Activated naive CD4-positive, alpha-beta T cell treated with anti-CD3 and anti-CD28 coated beads for 36 hours (primary cell): ENCODE results near the gene KAT6B. TPM values are rescaled to one million over a fixed set of nuclear protein-coding genes. Genes with fewer than 3 reads are reported as not detected.

Source experiments
- CTCF ChIA-PET: fragments of 350-600 bp; sonication (Branson Sonifier 250); formaldehyde crosslinking; loops from one replicate; lab custom pipeline; 2021; ENCODE audit warnings: antibody characterized with exemption; lab: Charles Lee
- DNase-seq: peaks from one replicate; pipeline ENCODE4 v3.0.0-alpha.2; 2020
- H3K27ac Mint-ChIP-seq: one replicate; pipeline ENCODE4 v1.8.0; 2021; ENCODE audit warnings: mild to moderate bottlenecking, mixed read lengths
- H3K27me3 Mint-ChIP-seq: one replicate; pipeline ENCODE4 v1.8.0; 2021; ENCODE audit warnings: low read depth, mixed read lengths
- H3K36me3 Mint-ChIP-seq: one replicate; pipeline ENCODE4 v1.8.0; 2021; ENCODE audit warnings: low read depth, mixed read lengths
- H3K4me1 Mint-ChIP-seq: one replicate; pipeline ENCODE4 v1.8.0; 2021; ENCODE audit warnings: low read depth, mixed read lengths
- H3K4me3 Mint-ChIP-seq: one replicate; pipeline ENCODE4 v1.8.0; 2021; ENCODE audit warnings: mild to moderate bottlenecking, moderate library complexity, mixed read lengths
- H3K9me3 Mint-ChIP-seq: one replicate; pipeline ENCODE4 v1.8.0; 2021; ENCODE audit warnings: mixed read lengths
- intact Hi-C: fragments of 100-400 bp; cut with micrococcal nuclease; formaldehyde crosslinking; loops from one replicate; pipeline ENCODE4 v1.15.1; 2023
- total RNA-seq, 2 experiments: library from RNA; stranded (reverse); gene quantifications; one replicate each; pipeline ENCODE4 v1.2.3, GENCODE V29; 2021

Gene KAT6B
- total RNA-seq, 2 experiments from 2014 or later, result 17.3 to 17.9 TPM

DNA sequence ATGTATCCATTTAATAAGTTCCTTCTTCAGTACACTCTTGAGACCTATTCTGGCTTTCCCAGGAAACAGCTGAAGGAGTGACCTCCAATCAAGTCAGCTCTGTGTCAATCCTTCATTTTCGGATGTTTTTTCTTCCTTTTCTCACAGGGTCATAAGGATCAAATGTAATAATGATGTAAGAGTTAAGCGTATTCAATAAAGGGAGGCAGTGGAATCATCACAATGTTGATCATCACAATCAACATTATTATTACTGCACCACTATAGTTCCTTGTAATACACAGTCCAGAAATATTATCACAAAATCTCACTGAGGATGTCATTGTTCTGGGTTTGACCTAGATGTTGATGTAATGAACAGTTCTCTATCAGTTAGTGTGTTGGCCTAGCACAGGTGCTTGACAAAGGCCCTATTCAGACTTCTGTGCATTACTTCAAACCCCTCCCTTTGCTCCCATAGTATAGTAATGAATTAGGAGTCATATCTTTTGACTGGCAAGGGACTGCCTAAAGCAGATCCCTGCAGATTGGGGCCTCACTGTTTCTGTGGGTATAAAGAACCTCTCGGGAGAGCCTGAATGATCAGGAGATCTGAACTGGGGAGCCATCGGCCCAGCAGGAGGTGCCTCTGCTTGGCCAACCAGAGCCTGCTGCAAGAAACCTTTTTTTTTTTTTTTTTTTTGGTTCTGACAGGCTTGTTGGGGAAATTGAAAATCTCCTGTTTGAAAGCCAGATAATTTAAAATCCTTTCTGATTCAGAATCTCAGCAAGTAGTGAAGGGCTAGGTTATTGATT is 100.6 kb downstream of the KAT6B start:
- Mint-ChIP-seq H3K9me3 (no peaks in the 10 kb centered on the region), H3K27ac (no peak overlapping the region), H3K4me1 (peaks cover 41% of the 10 kb centered on the region), H3K36me3 (no peaks in the 10 kb centered on the region), H3K4me3 (no peak overlapping the region), H3K27me3 (no peaks in the 10 kb centered on the region)
- intact Hi-C loops, result no loop called here
- CTCF ChIA-PET, result no interaction called here
- no peak for DNase-seq

DNA sequence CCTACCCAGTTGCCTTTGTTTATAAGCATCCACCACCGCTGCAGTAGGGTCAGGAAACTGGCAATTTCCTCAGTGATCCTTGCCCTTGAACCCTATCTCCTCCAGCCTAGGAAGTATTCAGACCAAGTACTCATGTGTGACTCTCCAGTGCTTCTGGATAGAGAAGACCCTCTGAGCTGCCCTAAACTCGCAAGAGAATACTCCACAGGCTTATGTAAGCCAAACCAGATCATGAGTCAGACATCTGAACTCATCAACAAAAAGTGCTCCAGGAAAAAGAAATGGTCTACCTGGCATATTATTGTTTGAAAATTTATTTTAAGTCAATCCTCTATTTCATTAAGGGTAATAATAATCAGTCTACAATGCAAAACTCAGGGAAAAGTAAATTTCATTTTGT is 101.3 kb downstream of the KAT6B start:
- H3K9me3 Mint-ChIP-seq, result no peaks in the 10 kb centered on the region
- no peak overlapping the region for H3K4me3 Mint-ChIP-seq
- peaks cover 38% of the 10 kb centered on the region for H3K4me1 Mint-ChIP-seq
- H3K27ac Mint-ChIP-seq, result no peak overlapping the region
- no peaks in the 10 kb centered on the region for H3K27me3 Mint-ChIP-seq
- DNase-seq, result no peak
- no peaks in the 10 kb centered on the region for H3K36me3 Mint-ChIP-seq
- intact Hi-C loops, result no loop called here
- CTCF ChIA-PET, result no interaction called here

DNA sequence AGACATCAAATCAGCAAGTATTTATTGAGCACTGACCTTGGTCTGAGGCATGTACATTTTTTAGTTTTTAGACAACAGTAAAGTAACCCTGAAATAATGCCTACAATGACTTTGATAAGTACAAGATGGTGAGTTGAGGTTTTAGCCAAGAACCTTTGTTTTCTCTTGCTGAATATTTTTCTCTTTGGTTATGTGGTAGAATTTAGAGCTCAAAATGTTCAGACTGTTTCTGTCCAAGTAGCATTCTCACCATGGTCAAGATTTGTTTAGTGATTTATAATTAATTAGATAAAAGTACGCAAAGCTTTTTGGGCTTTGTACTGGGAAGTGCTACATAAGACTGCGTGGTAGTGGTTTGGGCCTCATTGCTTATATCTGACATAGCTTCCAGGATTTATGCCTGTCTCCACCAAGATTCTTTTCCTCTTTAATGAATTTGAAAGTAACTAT is 102.4 kb downstream of the KAT6B start:
- no peak for DNase-seq
- CTCF ChIA-PET, result no interaction called here
- no peaks in the 10 kb centered on the region for H3K36me3 Mint-ChIP-seq
- no peaks in the 10 kb centered on the region for H3K27me3 Mint-ChIP-seq
- H3K27ac Mint-ChIP-seq, result no peak overlapping the region
- H3K4me1 Mint-ChIP-seq, result peaks cover 27% of the 10 kb centered on the region
- no peak overlapping the region for H3K4me3 Mint-ChIP-seq
- no peaks in the 10 kb centered on the region for H3K9me3 Mint-ChIP-seq
- intact Hi-C loops, result no loop called here

DNA sequence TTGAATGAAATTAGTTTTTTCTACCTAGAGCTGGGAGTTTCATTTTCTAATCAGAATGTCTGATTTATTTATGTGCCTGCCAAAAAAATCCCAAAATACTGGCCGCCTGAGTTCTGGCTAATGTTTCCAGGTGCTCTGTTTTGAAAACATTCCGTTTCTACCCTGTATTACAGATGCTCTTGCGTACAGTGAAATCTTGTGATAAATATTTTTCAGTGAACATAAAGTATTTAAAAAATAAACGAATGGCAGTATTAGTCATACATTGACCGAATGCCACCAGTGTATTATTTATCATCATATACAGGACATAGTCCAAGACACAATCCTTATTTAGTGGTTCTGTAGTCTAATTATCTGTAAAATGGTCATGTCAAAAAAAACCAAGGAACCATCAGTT is 102.8 kb downstream of the KAT6B start:
- Mint-ChIP-seq H3K27ac (no peak overlapping the region), H3K4me3 (no peak overlapping the region), H3K4me1 (peaks cover 25% of the 10 kb centered on the region), H3K36me3 (no peaks in the 10 kb centered on the region), H3K9me3 (no peaks in the 10 kb centered on the region), H3K27me3 (no peaks in the 10 kb centered on the region)
- no peak for DNase-seq
- CTCF ChIA-PET, result no interaction called here
- intact Hi-C loops, result no loop called here

DNA sequence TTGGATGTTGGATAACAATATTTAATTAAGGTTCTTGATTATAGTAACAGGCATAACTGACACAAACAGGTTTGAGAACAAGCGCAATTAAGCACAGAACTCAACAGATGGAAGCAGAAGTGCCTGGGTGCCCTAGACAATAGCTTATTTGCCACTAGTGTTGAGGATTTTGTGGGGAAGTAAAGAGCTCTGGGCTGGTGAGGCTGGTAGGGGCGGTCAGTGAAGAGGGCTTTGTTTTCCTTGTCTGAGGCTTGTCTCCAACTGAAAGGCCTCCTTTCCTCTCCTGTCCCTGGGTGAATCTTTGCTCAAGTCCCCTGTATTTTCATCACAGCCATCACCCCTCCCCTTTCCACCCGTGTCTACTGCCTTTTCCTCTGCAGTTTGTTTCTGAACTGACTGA is 104.6 kb downstream of the KAT6B start:
- Mint-ChIP-seq H3K36me3 (no peaks in the 10 kb centered on the region), H3K27ac (no peak overlapping the region), H3K4me1 (peaks cover 28% of the 10 kb centered on the region), H3K9me3 (no peaks in the 10 kb centered on the region), H3K27me3 (no peaks in the 10 kb centered on the region), H3K4me3 (no peak overlapping the region)
- DNase-seq, result no peak
- CTCF ChIA-PET, result interaction anchor here (0.5 to 1.0 kb wide), 2 partner anchors 9 to 162 kb away, joined by 3 to 4 read pairs; no protein-coding TSS in a partner anchor
- intact Hi-C loops, result no loop called here

DNA sequence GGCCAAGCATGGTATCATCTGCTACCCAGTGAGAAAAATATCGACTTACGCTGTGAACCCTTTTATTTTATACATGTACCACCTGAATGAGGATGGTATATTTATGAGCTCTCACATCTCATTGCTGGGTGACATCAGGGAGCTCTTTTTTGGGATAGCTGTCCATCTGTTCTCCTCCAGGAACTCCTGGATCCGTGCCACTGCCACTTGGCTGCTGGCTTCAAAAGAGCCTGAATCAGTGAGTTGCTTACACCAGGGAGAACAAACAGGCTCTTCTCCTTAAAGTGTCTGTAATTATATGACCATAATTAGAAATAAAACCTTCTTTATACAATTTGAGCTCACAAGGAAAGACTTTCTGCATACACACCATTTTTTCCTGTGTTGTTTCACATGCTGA is 106.2 kb downstream of the KAT6B start:
- Mint-ChIP-seq H3K27ac (no peak overlapping the region), H3K9me3 (no peaks in the 10 kb centered on the region), H3K36me3 (no peaks in the 10 kb centered on the region), H3K4me3 (no peak overlapping the region), H3K4me1 (peaks cover 18% of the 10 kb centered on the region), H3K27me3 (no peaks in the 10 kb centered on the region)
- no peak for DNase-seq
- intact Hi-C loops, result no loop called here
- CTCF ChIA-PET, result interaction anchor here (0.5 to 1.3 kb wide), 4 partner anchors 12 to 633 kb away, joined by 3 to 5 read pairs (median 4); no protein-coding TSS in a partner anchor

DNA sequence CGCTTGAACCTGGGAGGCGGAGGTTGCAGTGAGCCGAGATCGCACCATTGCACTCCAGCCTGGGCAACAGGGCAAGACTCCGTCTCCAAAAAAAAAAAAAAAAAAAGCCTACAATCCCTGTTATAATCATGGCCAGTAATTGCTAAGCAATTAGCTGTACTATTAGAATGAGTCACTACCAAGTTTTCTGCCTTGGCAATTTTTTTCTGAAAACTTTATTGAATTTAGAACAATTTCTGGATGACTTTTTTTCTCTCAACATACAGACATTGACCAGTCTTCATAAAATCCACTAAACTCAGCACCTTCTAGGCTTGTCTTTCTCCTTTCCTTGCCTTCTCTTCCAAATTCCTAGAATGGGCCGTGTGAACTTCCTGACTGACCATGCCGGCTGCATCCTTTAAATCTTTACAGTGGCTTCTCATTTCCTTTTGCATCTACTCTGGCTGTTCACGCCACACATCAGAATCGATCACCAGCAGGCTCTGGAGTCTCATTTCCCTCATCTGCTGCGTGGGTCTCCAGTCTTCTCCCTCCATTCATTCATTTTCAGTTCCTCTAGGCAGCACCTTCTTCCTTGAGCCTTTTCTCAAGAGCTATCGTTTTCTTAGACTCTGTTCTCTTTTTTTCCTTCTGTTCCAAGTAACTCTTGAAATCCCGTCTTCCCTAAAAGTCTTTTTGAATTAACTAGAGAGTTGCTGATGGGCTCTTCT is 107.9 kb downstream of the KAT6B start:
- CTCF ChIA-PET, result interaction anchor here (0.6 kb wide), 1 partner anchor 18 kb away, joined by 3 read pairs; no protein-coding TSS in a partner anchor
- no peak for DNase-seq
- Mint-ChIP-seq H3K27me3 (no peaks in the 10 kb centered on the region), H3K27ac (no peak overlapping the region), H3K9me3 (no peaks in the 10 kb centered on the region), H3K4me3 (no peak overlapping the region), H3K36me3 (no peaks in the 10 kb centered on the region), H3K4me1 (peaks cover 26% of the 10 kb centered on the region)
- intact Hi-C loops, result no loop called here

DNA sequence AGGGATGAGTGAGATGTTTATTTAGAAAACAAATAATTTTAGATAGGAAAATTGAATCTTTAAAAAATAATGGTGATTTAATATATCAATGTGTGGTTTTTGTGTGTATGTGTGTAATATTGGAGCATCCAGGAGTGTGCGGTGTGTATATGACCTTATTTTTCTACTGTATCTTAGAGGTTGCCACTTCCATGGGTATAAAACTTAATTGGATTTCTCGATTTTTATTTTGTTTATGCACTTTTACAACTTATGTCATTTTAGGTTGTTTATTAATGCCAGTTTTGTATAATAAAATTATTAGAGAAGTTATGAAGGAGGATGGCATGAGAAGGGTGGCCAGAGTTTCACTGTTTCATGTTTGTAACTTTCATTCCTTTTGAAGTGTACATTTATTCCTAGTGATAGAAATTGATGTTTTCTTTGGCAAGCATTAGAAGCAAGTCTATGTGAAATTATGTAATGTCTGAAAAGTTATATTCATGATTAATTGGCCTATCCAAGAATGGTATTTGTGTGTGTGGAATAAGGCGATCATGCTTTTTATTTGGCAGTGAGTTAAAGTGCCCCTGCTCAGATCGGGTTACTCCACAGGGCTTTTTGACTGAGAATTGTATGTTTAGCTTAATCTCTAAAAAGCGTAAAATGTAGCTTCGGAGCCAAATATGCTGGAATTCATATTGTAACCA is 110.3 kb downstream of the KAT6B start:
- no peaks in the 10 kb centered on the region for H3K9me3 Mint-ChIP-seq
- no peaks in the 10 kb centered on the region for H3K36me3 Mint-ChIP-seq
- no peak overlapping the region for H3K4me3 Mint-ChIP-seq
- peaks cover 24% of the 10 kb centered on the region for H3K4me1 Mint-ChIP-seq
- DNase-seq, result no peak
- no peak overlapping the region for H3K27ac Mint-ChIP-seq
- CTCF ChIA-PET, result no interaction called here
- no peaks in the 10 kb centered on the region for H3K27me3 Mint-ChIP-seq
- intact Hi-C loops, result no loop called here

DNA sequence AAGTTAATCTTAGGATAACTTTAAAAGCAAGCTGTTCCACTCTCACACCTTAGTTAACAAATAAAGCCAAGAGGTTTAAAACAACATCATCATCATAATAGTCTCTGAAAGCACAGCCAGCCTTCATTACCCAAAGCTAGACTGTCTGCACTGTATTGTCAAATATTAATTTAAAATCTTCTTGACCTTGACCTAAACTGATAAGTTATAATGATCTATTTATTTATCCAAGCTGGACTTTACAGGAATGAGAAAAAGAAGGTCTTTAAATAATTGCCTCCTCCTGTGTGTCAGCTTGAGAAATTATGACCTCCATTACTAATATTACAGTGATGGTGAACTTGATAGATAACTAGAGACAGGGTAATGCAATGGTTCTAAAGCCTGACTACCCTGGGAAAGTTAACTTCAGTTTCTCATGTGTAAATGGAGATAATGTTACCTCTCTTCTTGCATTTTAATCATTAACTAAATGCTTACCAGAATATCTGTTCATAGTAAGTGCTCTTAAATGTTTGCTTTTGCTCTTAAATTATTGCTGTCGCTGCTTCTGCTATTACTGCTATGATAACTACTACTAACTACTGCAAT is 111.0 kb downstream of the KAT6B start:
- DNase-seq, result no peak
- no peaks in the 10 kb centered on the region for H3K27me3 Mint-ChIP-seq
- CTCF ChIA-PET, result no interaction called here
- H3K4me1 Mint-ChIP-seq, result peaks cover 24% of the 10 kb centered on the region
- intact Hi-C loops, result no loop called here
- no peak overlapping the region for H3K4me3 Mint-ChIP-seq
- H3K27ac Mint-ChIP-seq, result no peak overlapping the region
- no peaks in the 10 kb centered on the region for H3K9me3 Mint-ChIP-seq
- H3K36me3 Mint-ChIP-seq, result no peaks in the 10 kb centered on the region

DNA sequence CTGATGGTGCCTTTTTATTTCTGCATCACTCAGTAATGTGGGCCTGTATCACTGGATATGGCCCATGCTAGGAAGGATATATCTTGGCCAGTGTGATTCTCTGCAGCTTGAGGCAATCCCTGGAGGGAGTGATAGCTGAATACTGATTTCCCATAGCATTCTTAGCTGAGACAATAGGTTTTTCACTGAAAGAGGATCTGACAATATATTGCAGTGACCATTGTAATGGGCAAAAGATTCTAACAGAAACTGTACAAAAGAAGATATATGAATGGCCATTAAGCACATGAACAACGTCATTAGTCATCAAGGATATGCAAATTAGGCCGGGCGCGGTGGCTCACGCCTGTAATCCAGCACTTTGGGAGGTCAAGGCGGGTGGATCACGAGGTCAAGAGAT is 117.8 kb downstream of the KAT6B start:
- CTCF ChIA-PET, result no interaction called here
- H3K27me3 Mint-ChIP-seq, result no peaks in the 10 kb centered on the region
- H3K36me3 Mint-ChIP-seq, result peaks cover 1% of the 10 kb centered on the region
- no peak for DNase-seq
- H3K27ac Mint-ChIP-seq, result no peak overlapping the region
- peaks cover 12% of the 10 kb centered on the region for H3K4me1 Mint-ChIP-seq
- intact Hi-C loops, result no loop called here
- no peak overlapping the region for H3K4me3 Mint-ChIP-seq
- H3K9me3 Mint-ChIP-seq, result peaks cover 2% of the 10 kb centered on the region

DNA sequence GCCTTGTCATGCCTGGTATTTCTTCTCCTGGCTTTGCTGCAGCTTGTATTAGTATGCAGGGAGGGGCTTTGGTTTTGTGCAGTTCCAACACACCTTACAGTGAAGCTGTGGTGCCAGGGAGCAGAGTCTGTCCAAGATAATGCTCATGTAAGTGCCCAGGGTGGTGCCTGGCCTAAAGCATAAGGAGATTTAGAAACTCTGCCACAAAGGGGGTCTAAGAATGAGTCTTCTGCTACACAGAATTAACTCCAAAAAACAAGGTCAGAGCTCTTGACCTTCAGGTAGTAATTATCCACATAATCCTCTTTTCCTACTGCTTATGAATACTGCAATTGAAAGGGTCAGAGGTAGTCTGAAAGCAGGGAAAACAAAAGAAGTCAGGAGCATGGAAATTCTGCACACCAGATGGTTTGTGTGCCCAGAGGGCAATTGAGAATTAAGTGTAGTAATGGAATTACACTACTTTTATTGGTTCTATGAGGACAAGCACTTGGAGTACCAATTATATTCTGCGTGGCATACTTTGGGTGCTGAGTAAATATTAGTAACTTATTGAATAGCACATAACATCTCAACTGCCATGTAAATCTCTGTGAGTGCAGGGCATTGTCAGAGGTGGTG is 121.5 kb downstream of the KAT6B start:
- Mint-ChIP-seq H3K27ac (no peak overlapping the region), H3K27me3 (no peaks in the 10 kb centered on the region), H3K4me3 (no peak overlapping the region), H3K9me3 (peaks cover 2% of the 10 kb centered on the region), H3K4me1 (peaks cover 14% of the 10 kb centered on the region), H3K36me3 (peaks cover 1% of the 10 kb centered on the region)
- intact Hi-C loops, result no loop called here
- no peak for DNase-seq
- CTCF ChIA-PET, result no interaction called here
